B cell (primary cell): Measurements from ENCODE around the gene CDKN2B. TPM values are rescaled to one million over a fixed set of nuclear protein-coding genes. Genes with fewer than 3 reads are reported as not detected.
A peak's percentile ranks its signal among the peaks of the same experiment; 100 is the strongest.

Experiments
- ATAC-seq: fragments of 200-7000 bp; cut with Tn5 transposase; one replicate; pipeline ENCODE4 v1.10.0; 2021; ENCODE audit warnings: low read depth, mild to moderate bottlenecking, moderate number of reproducible peaks, moderate library complexity
- CTCF ChIA-PET: fragments of 350-600 bp; sonication (Branson Sonifier 250); formaldehyde crosslinking; loops from one replicate; lab custom pipeline; 2021; ENCODE audit warnings: antibody characterized with exemption, inconsistent platforms; lab: Charles Lee
- POLR2A ChIA-PET: fragments of 350-600 bp; sonication (Branson Sonifier 250); formaldehyde crosslinking; loops from one replicate; lab custom pipeline; 2021; ENCODE audit warnings: antibody characterized with exemption; lab: Charles Lee
- DNase-seq: peaks from one replicate; pipeline ENCODE4 v3.0.0; 2013
- H2AFZ ChIP-seq: 2 replicates; pipeline ENCODE4 v1.6.1; 2012; ENCODE audit warnings: mild to moderate bottlenecking, low read depth, low read length; ENCODE audit not compliant: insufficient read depth, poor library complexity, severe bottlenecking
- H3K27ac ChIP-seq, 2 donors: 1 replicate in 1 of 2; 2 replicates in 1 of 2; pipeline ENCODE4 v1.5.1; 2012 to 2013; ENCODE audit warnings: low read length in 2 of 2, mild to moderate bottlenecking in 2 of 2, moderate library complexity in 1 of 2
- H3K27me3 ChIP-seq, 4 experiments: fragments of 200-600 bp in 1 of 4; sonication (generic) in 1 of 4; replicated peaks in 1 of 4; 1 replicate in 2 of 4; 2 replicates in 2 of 4; pipeline versions ENCODE4 v1.6.1 to v1.7.0; 2013 to 2016; ENCODE audit warnings: low read length in 3 of 4, mild to moderate bottlenecking in 2 of 4, mixed read lengths in 1 of 4, moderate library complexity in 1 of 4; ENCODE audit not compliant: insufficient read depth in 4 of 4, control insufficient read depth in 3 of 4; ENCODE audit errors: control extremely low read depth in 1 of 4
- H3K36me3 ChIP-seq, 2 experiments: replicated peaks in 1 of 2; 1 replicate in 1 of 2; 2 replicates in 1 of 2; pipeline versions ENCODE4 v1.6.1 to v1.7.1; 2013; ENCODE audit warnings: low read length in 1 of 2; ENCODE audit not compliant: insufficient read depth in 2 of 2, control insufficient read depth in 1 of 2; ENCODE audit errors: control extremely low read depth in 1 of 2, extremely low read depth in 1 of 2
- H3K4me1 ChIP-seq, 2 donors: fragments of 200-600 bp in 1 of 2; sonication (generic) in 1 of 2; 1 replicate in 1 of 2; 2 replicates in 1 of 2; pipeline versions ENCODE4 v1.5.1 to v1.6.1; 2013 to 2017; ENCODE audit warnings: low read length in 2 of 2; ENCODE audit not compliant: control insufficient read depth in 2 of 2, insufficient read depth in 2 of 2
- H3K4me2 ChIP-seq: replicated peaks from 2 replicates; pipeline ENCODE3; 2012; ENCODE audit warnings: mild to moderate bottlenecking, low read depth, low read length; ENCODE audit not compliant: poor library complexity, severe bottlenecking
- H3K4me3 ChIP-seq, 5 experiments: fragments of 200-600 bp in 1 of 5; sonication (generic) in 1 of 5; 1 replicate in 3 of 5; 2 replicates in 2 of 5; pipeline versions ENCODE4 v1.5.1 to v1.7.0; 2011 to 2016; ENCODE audit warnings: low read length in 4 of 5, mild to moderate bottlenecking in 4 of 5, low read depth in 2 of 5, control low read depth in 1 of 5, moderate library complexity in 1 of 5; ENCODE audit not compliant: insufficient read depth in 1 of 5; ENCODE audit errors: control extremely low read depth in 1 of 5, extremely low read depth in 1 of 5
- H3K79me2 ChIP-seq: fragments of 200-600 bp; sonication (generic); one replicate; pipeline ENCODE4 v1.6.0; 2016; ENCODE audit warnings: low read length; ENCODE audit not compliant: control insufficient read depth, insufficient read depth
- H3K9ac ChIP-seq: fragments of 200-600 bp; sonication (generic); 2 replicates; pipeline ENCODE4 v1.6.1; 2017; ENCODE audit warnings: mild to moderate bottlenecking, low read length, moderate library complexity
- H3K9me3 ChIP-seq, 3 donors: one replicate each; pipeline versions ENCODE4 v1.6.1 to v1.7.1; 2013; ENCODE audit warnings: low read length in 2 of 3; ENCODE audit not compliant: control insufficient read depth in 2 of 3, insufficient read depth in 1 of 3; ENCODE audit errors: control extremely low read depth in 1 of 3
- H4K20me1 ChIP-seq: 2 replicates; pipeline ENCODE4 v1.6.0; 2012; ENCODE audit warnings: mild to moderate bottlenecking, low read length; ENCODE audit not compliant: insufficient read depth, control insufficient read depth, poor library complexity, severe bottlenecking
- H3K27ac Mint-ChIP-seq: one replicate; pipeline ENCODE4 v1.8.0; 2021; ENCODE audit warnings: mixed read lengths
- H3K27me3 Mint-ChIP-seq: one replicate; pipeline ENCODE4 v1.8.0; 2021; ENCODE audit warnings: mixed read lengths
- H3K4me1 Mint-ChIP-seq: one replicate; pipeline ENCODE4 v1.8.0; 2021; ENCODE audit warnings: mixed read lengths
- H3K4me3 Mint-ChIP-seq: one replicate; pipeline ENCODE4 v1.8.0; 2021; ENCODE audit warnings: mixed read lengths
- H3K9me3 Mint-ChIP-seq: one replicate; pipeline ENCODE4 v1.8.0; 2022; ENCODE audit warnings: mixed read lengths; ENCODE audit not compliant: insufficient read depth
- EZH2 ChIP-seq: IDR thresholded peaks from 2 replicates; pipeline ENCODE4 v1.6.1; 2012; ENCODE audit warnings: borderline replicate concordance, low read depth, mild to moderate bottlenecking, moderate library complexity, low read length; ENCODE audit not compliant: insufficient read depth, poor library complexity, severe bottlenecking
- WGBS: methylation state at CpG from one replicate; pipeline ENCODE4 v1.1.5; 2013; ENCODE audit warnings: missing lambda C conversion rate; ENCODE audit not compliant: insufficient coverage; 5-methylcytosine and 5-hydroxymethylcytosine counted together
- intact Hi-C: fragments of 100-400 bp; cut with micrococcal nuclease; formaldehyde crosslinking; loops from one replicate; pipeline ENCODE4 v1.10.0; 2022
- polyA plus RNA-seq: library from polyadenylated mRNA; depleted of rRNA; stranded (reverse); fragments of >200 nt; gene quantifications from 2 replicates; pipeline ENCODE4 v1.2.3, GENCODE V29; 2012
- total RNA-seq, 2 donors: library from RNA; stranded (reverse); fragments of 120-200 nt in 1 of 2; gene quantifications; 1 replicate in 1 of 2; 2 replicates in 1 of 2; pipeline versions ENCODE4 v1.2.3 to v1.2.4, GENCODE V29; 2013 to 2022
- TF ChIP-seq, protein P1 (sequence below): fragments of 200-600 bp; IDR thresholded peaks from one replicate; pipeline ENCODE4 v1.8.0; 2022; ENCODE audit warnings: antibody characterized with exemption, mild to moderate bottlenecking

The CDKN2B gene
- total and polyA plus RNA-seq, 2 donors (not counting 1 experiment from before 2014, with no cell fraction given) = 0.36 to 0.42 TPM

DNA sequence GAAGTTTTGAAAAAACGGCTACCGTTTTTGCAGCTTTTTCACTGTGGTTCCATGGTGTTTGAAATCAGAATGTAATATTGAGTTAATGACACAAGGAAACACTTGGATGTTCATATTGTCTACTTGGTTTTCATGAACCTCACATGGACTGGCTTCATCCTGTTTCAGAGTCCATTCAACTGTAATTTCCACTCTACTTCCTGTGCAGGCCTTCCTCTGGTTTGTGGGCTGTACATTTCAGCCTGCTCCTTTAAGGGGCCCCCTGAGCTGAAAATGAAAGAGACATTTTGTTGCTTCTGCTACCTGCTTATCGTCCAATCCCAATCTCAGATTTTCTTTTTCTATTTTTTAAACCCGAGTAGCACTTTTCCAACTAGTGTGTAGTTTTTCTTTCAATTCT, 41.8 kb upstream of the CDKN2B start:
- WGBS = 41% methylated on average over 2 of the region's 4 CpGs
- Histone ChIP-seq H3K4me1 (peaks cover 17 to 23% of the 10 kb centered on the region in 2 donors), H3K9me3 (no peaks in the 10 kb centered on the region), H2AFZ (peak overlapping the region; percentile 71), H3K79me2 (no peaks in the 10 kb centered on the region), H4K20me1 (no peaks in the 10 kb centered on the region), H3K27ac (peak overlapping the region in 1 of 2 donors; percentile 60), H3K9ac (peak overlapping the region; percentile 36), H3K36me3 (no peaks in the 10 kb centered on the region), H3K4me2 (peak overlapping the region; percentile 69), H3K27me3 (no peaks in the 10 kb centered on the region), H3K4me3 (peak overlapping the region in 2 of 5 experiments; percentile 12 to 48)
- Mint-ChIP-seq H3K4me3 (peak overlapping the region; percentile 55), H3K27me3 (no peaks in the 10 kb centered on the region), H3K9me3 (no peaks in the 10 kb centered on the region), H3K4me1 (peaks cover 28% of the 10 kb centered on the region), H3K27ac (peak overlapping the region; percentile 64)
- POLR2A ChIA-PET = no interaction called here
- peak; percentile 72 for ATAC-seq
- no peak for TF ChIP-seq EZH2
- TF ChIP-seq, protein P1, sequence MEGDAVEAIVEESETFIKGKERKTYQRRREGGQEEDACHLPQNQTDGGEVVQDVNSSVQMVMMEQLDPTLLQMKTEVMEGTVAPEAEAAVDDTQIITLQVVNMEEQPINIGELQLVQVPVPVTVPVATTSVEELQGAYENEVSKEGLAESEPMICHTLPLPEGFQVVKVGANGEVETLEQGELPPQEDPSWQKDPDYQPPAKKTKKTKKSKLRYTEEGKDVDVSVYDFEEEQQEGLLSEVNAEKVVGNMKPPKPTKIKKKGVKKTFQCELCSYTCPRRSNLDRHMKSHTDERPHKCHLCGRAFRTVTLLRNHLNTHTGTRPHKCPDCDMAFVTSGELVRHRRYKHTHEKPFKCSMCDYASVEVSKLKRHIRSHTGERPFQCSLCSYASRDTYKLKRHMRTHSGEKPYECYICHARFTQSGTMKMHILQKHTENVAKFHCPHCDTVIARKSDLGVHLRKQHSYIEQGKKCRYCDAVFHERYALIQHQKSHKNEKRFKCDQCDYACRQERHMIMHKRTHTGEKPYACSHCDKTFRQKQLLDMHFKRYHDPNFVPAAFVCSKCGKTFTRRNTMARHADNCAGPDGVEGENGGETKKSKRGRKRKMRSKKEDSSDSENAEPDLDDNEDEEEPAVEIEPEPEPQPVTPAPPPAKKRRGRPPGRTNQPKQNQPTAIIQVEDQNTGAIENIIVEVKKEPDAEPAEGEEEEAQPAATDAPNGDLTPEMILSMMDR = no peak
- intact Hi-C loops = loop anchor here (10.0 kb wide), 1 partner anchor 144 kb away; no protein-coding TSS in a partner anchor
- peak; percentile 56 for DNase-seq
- CTCF ChIA-PET = interaction anchor here (0.9 to 2.6 kb wide), 6 partner anchors 12 to 856 kb away, joined by 3 to 6 read pairs (median 4); no protein-coding TSS in a partner anchor

DNA sequence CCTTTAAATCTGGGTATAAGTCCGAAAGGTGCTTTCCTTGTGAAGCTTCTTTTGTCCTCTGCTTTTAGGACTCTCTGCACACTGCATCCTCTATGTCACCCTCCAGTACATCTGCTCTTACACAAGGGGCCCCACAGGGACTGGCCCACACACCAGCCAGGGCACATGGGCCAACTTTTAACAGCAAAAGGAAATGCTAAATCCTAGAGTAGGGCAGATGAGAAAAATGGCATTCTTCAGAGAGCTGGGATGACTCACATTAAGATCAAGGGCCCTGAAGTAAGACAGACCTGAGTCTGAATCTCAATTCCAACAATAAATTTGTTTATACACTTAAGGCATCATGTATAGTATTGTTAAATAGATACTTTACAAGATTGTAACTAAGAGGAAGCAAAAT, 40.3 kb upstream of the CDKN2B start:
- Mint-ChIP-seq H3K4me1 (peaks cover 28% of the 10 kb centered on the region), H3K4me3 (no peak overlapping the region), H3K9me3 (no peaks in the 10 kb centered on the region), H3K27me3 (no peaks in the 10 kb centered on the region), H3K27ac (no peak overlapping the region)
- ChIA-PET CTCF (interaction anchor here (1.0 to 2.6 kb wide), 4 partner anchors 235 to 403 kb away, joined by 3 to 6 read pairs (median 4); no protein-coding TSS in a partner anchor), POLR2A (no interaction called here)
- Histone ChIP-seq H3K4me3 (no peak overlapping the region), H3K4me2 (no peak overlapping the region), H3K27me3 (no peaks in the 10 kb centered on the region), H3K9me3 (no peaks in the 10 kb centered on the region), H4K20me1 (no peaks in the 10 kb centered on the region), H3K36me3 (no peaks in the 10 kb centered on the region), H3K27ac (no peak overlapping the region), H3K79me2 (no peaks in the 10 kb centered on the region), H2AFZ (peak overlapping the region; percentile 32), H3K4me1 (peaks cover 17 to 23% of the 10 kb centered on the region in 2 donors), H3K9ac (no peak overlapping the region)
- ATAC-seq (no peak), DNase-seq (no peak)
- 83% methylated on average over 1 of the region's 1 CpG for WGBS
- intact Hi-C loops = no loop called here
- no peak for TF ChIP-seq EZH2
- TF ChIP-seq, protein P1 = no peak
